Sciatic nerve (tissue), 2 donors: Measurements from ENCODE around the gene MYH6. TPM values are rescaled to one million over a fixed set of nuclear protein-coding genes. Genes with fewer than 3 reads are reported as not detected.
A peak's percentile ranks its signal among the peaks of the same experiment; 100 is the strongest.

Experiments used
- ATAC-seq: fragments of 200-7000 bp; cut with Tn5 transposase; one replicate; pipeline ENCODE4 v1.9.1; 2020; ENCODE audit warnings: mild to moderate bottlenecking, moderate library complexity
- DNase-seq: peaks from one replicate; pipeline ENCODE4 v3.0.0-alpha.2; 2020; ENCODE audit warnings: low spot score
- intact Hi-C: fragments of 100-400 bp; cut with DNase I; formaldehyde crosslinking; loops from one replicate; pipeline ENCODE4 v1.14.2; 2022
- microRNA-seq: library from miRNA; unstranded; fragments of <30 nt; microRNA quantifications from one replicate; pipeline ENCODE4 v1.2.0, GENCODE V29; 2020
- total RNA-seq: library from RNA; stranded (reverse); fragmentation: NEBNext Ultra II Directional; extraction: Animal tissue kit (Norgen Biotek cat#: 25700); gene quantifications from one replicate; pipeline ENCODE4 v1.2.1, GENCODE V29; 2021
- donor health status: DM: no; HTN: no; CAD: no.
- donor health status: DM: no; HTN: no; CAD: no.

The MYH6 gene
- total RNA-seq, 1 donor from 2014 or later: not detected

GRCh38 chr14:23351681-23352505 lies 56.2 kb downstream of the MYH6 start:
- intact Hi-C loops: no loop called here
- DNase-seq: peak; percentile 60
- ATAC-seq: peak; percentile 25

- intact Hi-C loops: no loop called here
- no peak for ATAC-seq
These were observed 58.8 kb downstream of the MYH6 start for GRCh38 chr14:23349156-23349845.

DNA sequence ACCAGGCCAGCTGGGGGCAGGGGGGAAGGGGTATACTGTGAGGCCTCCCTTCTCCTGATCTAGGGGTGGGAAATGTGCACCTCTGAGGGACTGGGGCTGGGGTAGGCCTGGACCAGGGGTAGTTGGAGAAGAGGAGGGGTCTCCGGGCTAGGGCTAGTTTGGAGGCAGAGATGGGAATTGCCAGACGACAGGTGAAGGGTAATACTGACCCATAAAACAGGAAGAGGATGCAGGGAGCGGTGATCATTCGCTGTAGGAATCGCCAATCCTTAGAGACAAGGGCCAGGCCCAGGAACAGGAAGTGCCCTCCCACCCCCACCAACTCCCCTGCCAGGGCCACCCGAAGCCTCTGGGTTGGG lies 59.8 kb downstream of the MYH6 start:
- ATAC-seq: no peak
- intact Hi-C loops: no loop called here
- no peak for DNase-seq

More at GRCh38 chr14:23349156-23349845, 58.8 kb downstream of the MYH6 start:
- DNase-seq: no peak

DNA sequence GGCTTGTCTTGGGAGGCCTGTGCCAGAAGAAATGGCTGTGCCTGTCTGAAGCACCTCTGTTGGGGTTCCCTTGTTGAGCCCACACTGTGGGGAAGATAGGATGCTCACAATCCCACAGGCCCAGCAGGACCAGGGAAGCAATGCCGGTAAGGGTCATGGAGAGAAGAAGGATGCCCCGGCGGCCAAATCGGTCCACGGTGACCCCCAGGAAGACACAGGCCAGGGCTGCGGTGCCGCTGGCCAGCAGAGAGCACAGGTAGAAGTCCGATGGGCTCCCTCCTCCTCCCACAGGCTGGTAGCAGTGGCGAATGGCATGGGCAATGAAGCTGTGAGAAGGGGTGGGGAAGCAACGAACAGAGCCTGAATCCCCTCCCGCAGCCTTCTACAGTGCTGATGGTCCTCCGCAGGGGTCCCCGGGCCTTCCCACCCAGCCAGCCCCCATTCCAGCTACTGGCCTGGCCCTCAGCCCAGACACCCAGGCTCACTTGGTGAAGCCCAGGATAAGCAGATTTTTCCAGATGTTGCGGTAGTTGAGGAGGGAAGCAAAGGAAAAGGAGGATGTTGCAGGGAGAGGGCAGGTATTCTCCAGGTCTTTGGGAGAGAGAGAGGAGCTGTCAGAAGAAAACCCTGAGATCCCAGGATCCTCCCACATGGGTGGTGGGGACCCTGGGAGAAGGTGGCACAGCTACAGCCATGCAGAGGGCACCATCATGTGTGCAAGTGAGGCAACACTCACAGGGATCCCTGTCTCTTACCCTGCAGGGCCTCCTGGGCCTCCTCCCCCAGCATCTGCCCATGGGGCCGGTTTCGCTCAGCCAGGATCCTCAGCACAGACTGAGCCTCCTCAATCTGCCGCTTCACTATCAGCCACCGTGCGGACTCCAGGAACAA lies 60.4 kb downstream of the MYH6 start:
- no peak for DNase-seq
- intact Hi-C loops: no loop called here
- no peak for ATAC-seq

DNA sequence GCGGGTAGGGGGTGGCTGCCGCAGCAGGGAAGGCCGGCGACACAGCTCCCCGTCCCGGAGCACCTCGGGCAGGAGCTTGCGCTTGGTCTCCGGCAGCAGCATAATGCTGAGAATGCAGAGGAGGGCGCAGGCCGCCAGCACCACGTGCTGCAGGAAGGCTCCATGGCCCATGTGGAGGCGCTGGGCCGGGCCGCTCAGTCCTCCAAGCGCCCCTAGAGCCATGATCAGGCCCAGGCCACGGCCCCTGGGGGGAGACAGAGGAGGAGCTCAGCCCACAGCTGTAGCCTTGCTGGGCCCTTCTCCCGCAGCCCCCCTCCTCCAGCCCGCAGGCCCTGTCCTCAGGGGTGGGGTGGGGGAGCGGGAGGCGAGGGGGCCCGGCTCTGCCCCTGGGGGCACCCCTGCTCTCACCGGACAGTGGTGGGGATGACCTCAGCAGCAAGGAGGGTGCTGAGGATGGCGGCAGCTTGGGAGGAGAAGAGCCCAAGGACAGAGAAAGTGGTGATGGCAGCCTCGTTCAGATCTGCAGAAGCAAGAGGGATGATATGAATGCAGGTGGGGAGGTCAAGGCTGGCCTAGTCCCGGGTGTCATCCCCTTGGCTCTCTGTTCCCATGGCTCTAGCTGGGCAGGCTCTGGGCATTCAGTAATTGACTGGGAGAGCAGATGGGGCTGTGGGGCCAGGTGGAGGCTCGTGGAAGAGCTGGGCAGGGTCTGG lies 61.2 kb downstream of the MYH6 start:
- intact Hi-C loops: no loop called here
- ATAC-seq: peak; percentile 28
- no peak for DNase-seq

DNA sequence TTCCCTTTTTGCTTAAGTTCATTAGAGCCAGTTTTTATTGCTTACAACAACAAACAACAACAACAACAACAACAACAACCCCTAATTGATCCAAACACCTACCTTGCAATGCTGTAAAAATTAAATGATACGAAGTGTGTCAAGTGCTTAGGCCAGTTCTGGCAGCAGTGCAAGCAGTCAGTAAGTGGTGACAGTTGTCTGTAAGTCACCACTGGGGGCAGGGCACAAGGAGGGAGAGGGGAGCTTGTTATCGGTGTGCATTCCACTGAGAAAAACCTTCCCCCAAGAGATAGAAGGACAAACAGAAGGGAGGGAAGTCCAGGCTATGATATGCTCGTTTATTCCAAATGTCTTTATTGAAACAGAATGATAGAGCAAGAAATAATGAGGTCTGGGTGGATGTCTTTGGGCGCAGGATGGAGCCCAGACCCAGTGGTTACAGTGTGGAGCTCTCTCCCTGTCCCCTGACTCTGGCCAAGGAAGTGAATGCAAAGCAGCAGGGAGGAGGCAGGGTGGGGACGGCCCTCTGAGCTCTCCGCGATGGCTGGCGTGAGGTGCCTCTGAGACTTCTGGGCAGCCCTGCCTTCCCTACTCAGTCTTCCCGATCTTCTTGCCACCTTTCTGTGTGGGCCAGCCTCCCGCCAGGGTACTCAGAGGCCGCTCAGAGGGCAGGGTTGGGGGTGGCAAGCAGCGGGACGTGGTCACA lies 61.9 kb downstream of the MYH6 start:
- intact Hi-C loops: no loop called here
- ATAC-seq (peak; percentile 9), DNase-seq (no peak)

- intact Hi-C loops: no loop called here
- DNase-seq (no peak), ATAC-seq (no peak)
These were observed 63.6 kb downstream of the MYH6 start for GRCh38 chr14:23344481-23344880.

- intact Hi-C loops: no loop called here
- ATAC-seq (no peak), DNase-seq (no peak)
These were observed 68.4 kb downstream of the MYH6 start for GRCh38 chr14:23339506-23340268.

DNA sequence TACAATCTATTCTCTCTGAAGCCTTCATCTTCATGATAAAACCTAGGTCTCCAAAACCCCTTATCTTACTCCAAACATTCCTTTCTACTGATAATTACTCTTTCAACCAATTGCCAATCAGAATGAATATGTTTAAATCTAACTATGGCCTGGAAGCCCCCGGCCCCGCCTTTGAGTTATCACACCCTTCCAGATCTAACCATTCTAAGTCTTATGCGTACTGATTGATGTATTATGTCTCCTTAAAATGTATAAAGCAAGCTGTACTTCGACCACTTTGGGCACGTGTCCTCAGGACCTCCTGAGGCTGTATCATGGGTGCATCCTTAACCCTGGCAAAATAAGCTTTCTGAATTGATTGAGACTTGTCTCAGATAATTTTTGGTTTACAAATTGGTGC lies 72.5 kb downstream of the MYH6 start:
- ATAC-seq: no peak
- DNase-seq: no peak
- intact Hi-C loops: no loop called here

Small RNA genes lying within 50 kb of the gene (microRNA-seq; reads per million reads assigned to microRNA genes)
- gene MIR208A (4.0 reads per million, percentile 7 among the genes with 10 or more reads in this experiment), gene MIR208B (84.7 reads per million, percentile 54 among the genes with 10 or more reads in this experiment)

Other genes with a start within 250 kb of the MYH6 start
- gene SLC7A8, start 224.6 kb downstream of the MYH6 start, total RNA-seq: 15.0 TPM
- gene RNF212B, start 170.3 kb downstream of the MYH6 start, total RNA-seq: not detected
- gene HOMEZ, start 122.1 kb downstream of the MYH6 start, total RNA-seq: 8.3 TPM
- gene PPP1R3E, start 105.4 kb downstream of the MYH6 start, total RNA-seq: 24.0 TPM
- gene BCL2L2, start 101.4 kb downstream of the MYH6 start, total RNA-seq: 56.5 TPM
- gene PABPN1, start 86.8 kb downstream of the MYH6 start, total RNA-seq: 135 TPM
- gene SLC22A17, start 55.4 kb downstream of the MYH6 start, total RNA-seq: 67.3 TPM
- gene EFS, start 43.1 kb downstream of the MYH6 start, total RNA-seq: 46.6 TPM
- not detected for gene IL25, start 35.5 kb downstream of the MYH6 start, total RNA-seq
- 75.3 TPM for gene CMTM5, start 31.2 kb downstream of the MYH6 start, total RNA-seq
- 0.18 TPM for gene MYH7, start 27.4 kb upstream of the MYH6 start, total RNA-seq
- 41.1 TPM for gene NGDN, start 61.4 kb upstream of the MYH6 start, total RNA-seq
- gene ZFHX2, start 143.5 kb upstream of the MYH6 start, total RNA-seq: 7.4 TPM
- 19.7 TPM for gene THTPA, start 148.0 kb upstream of the MYH6 start, total RNA-seq
- gene AP1G2, start 159.5 kb upstream of the MYH6 start, total RNA-seq: 59.6 TPM
- 0.85 TPM for gene JPH4, start 170.5 kb upstream of the MYH6 start, total RNA-seq
- gene DHRS2, start 228.1 kb upstream of the MYH6 start, total RNA-seq: not detected